GM18951 (cell line): Measurements from ENCODE around the gene OR10J5.
"Not testable (repeated sequence)": the region's sequence is repeated elsewhere in the genome, so short reads cannot be mapped to it uniquely, and the experiment has no call there.

ENCODE experiments used
- POLR2A ChIP-seq: IDR thresholded peaks from 4 replicates; pipeline ENCODE4 v1.6.1; 2011; ENCODE audit warnings: mild to moderate bottlenecking; ENCODE audit not compliant: insufficient read length, insufficient read depth; ENCODE audit errors: extremely low read depth
- in situ Hi-C: fragments of 300-500 bp; cut with MboI; formaldehyde crosslinking; loops from one replicate; pipeline ENCODE4 v1.12.0; 2022; ENCODE audit warnings: low sequenced_read_pairs, mixed read lengths, inconsistent platforms; ENCODE audit not compliant: unreplicated experiment

OR10J5 gene

GRCh38 chr1:159535907-159536306, at the start of gene OR10J5:
Gene OR10J5 (minus strand): TSS chr1:159536007. CDS start chr1:159536007, 0 bp downstream.
- in situ Hi-C loops, result no loop called here
- no peak for TF ChIP-seq POLR2A

- in situ Hi-C loops, result no loop called here
- no peak for TF ChIP-seq POLR2A
These were observed 48.7 kb upstream of the OR10J5 start for GRCh38 chr1:159584536-159584935.

GRCh38 chr1:159581422-159581821, 45.6 kb upstream of the OR10J5 start:
- in situ Hi-C loops, result no loop called here
- no peak for TF ChIP-seq POLR2A

- TF ChIP-seq POLR2A, result no peak
These were observed 44.5 kb upstream of the OR10J5 start for GRCh38 chr1:159580340-159580739.

GRCh38 chr1:159577446-159577845, 41.6 kb upstream of the OR10J5 start:
- in situ Hi-C loops, result no loop called here
- TF ChIP-seq POLR2A, result no peak

More at GRCh38 chr1:159580340-159580739, 44.5 kb upstream of the OR10J5 start:
- in situ Hi-C loops, result no loop called here

GRCh38 chr1:159562680-159563079, 26.9 kb upstream of the OR10J5 start:
- in situ Hi-C loops, result no loop called here
- TF ChIP-seq POLR2A, result no peak

GRCh38 chr1:159561497-159561896, 25.7 kb upstream of the OR10J5 start:
- TF ChIP-seq POLR2A, result no peak
- in situ Hi-C loops, result no loop called here

GRCh38 chr1:159560599-159560998, 24.8 kb upstream of the OR10J5 start:
- no peak for TF ChIP-seq POLR2A
- in situ Hi-C loops, result no loop called here

- in situ Hi-C loops, result no loop called here
- TF ChIP-seq POLR2A, result no peak
These were observed 21.1 kb upstream of the OR10J5 start for GRCh38 chr1:159556931-159557369.

- TF ChIP-seq POLR2A, result no peak
- in situ Hi-C loops, result no loop called here
These were observed 18.9 kb upstream of the OR10J5 start for GRCh38 chr1:159554696-159555095.

GRCh38 chr1:159554261-159554660, 18.5 kb upstream of the OR10J5 start:
- TF ChIP-seq POLR2A, result no peak
- in situ Hi-C loops, result no loop called here

GRCh38 chr1:159548126-159548525, 12.3 kb upstream of the OR10J5 start:
- TF ChIP-seq POLR2A, result no peak
- in situ Hi-C loops, result no loop called here

GRCh38 chr1:159532922-159533321, 2.9 kb downstream of the OR10J5 start:
- TF ChIP-seq POLR2A, result no peak

GRCh38 chr1:159524792-159525191, 11.0 kb downstream of the OR10J5 start:
- in situ Hi-C loops, result not testable (repeated sequence)

More at GRCh38 chr1:159532922-159533321, 2.9 kb downstream of the OR10J5 start:
- in situ Hi-C loops, result no loop called here

- TF ChIP-seq POLR2A, result no peak
- in situ Hi-C loops, result no loop called here
These were observed 25.6 kb downstream of the OR10J5 start for GRCh38 chr1:159510229-159510541.
